ENCODE measurements around the gene EIF1AD.

DNA sequence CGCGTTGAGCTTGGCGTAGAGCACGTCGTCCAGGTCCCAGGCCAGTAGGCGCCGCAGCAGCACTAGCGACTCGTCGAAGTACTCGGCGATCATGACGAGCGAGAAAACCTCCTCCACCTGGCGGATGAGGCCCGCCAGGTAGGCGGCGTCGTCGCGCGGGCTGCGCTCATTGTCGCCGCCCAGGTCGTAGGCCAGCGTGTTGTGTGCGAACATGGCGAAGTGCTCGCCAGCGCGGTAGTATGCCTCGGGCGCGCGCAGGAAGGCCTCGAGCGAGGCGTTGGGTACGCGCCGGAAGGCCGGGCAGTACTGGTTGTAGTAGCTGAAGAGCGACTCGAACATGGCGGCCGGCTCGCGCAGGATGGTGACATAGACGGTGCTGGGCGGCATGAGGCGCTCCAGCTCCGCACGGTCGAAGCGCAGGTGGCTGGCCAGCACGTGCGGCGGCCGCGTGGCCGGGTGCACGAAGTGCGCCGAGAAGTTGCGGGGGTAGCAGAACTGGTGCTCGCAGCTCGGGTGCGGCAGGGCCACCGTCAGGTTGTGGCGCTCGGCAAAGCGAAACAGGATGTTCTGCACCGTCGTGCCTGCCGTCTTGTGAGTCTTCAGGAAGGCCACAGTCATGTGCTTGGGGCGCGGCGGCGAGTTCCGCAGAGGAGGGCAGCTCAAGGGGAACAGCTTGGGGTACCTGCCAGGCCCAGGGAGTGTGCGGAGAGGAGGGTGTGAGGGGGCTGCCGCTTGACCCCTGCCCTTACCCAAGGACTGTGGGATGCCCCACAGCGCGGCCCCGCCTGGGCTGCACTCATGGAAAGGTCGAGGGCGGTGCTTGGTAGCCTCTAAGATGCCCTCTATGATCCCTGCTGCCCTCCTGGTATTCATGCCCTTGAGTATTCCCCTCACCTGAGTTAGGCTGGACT is 41.3 kb upstream of the EIF1AD start:
- TF ChIP-seq CTCF (IDR thresholded peaks at IDR 0.05) (no peak), POLR2A (IDR thresholded peaks at IDR 0.05) (no peak)
